Muscle layer of duodenum (tissue), 2 donors: ENCODE data around the gene KIRREL1.
A peak's percentile ranks its signal among the peaks of the same experiment; 100 is the strongest.

Source experiments
- H3K27ac ChIP-seq: one replicate; pipeline ENCODE4 v1.7.0; 2013; ENCODE audit warnings: mild to moderate bottlenecking, low read length
- H3K27me3 ChIP-seq: one replicate; pipeline ENCODE4 v1.7.0; 2013; ENCODE audit warnings: low read depth, mild to moderate bottlenecking, control low read depth, low read length
- H3K36me3 ChIP-seq, 2 donors: one replicate each; pipeline ENCODE4 v1.7.0; 2013; ENCODE audit warnings: low read length in 2 of 2, control low read depth in 1 of 2, mild to moderate bottlenecking in 1 of 2; ENCODE audit not compliant: insufficient read depth in 2 of 2, control insufficient read depth in 1 of 2
- H3K4me1 ChIP-seq, 2 donors: one replicate each; pipeline ENCODE4 v1.7.0; 2013; ENCODE audit warnings: low read length in 2 of 2, mild to moderate bottlenecking in 2 of 2, control low read depth in 1 of 2, moderate library complexity in 1 of 2; ENCODE audit not compliant: insufficient read depth in 2 of 2, control insufficient read depth in 1 of 2
- H3K4me3 ChIP-seq, 2 donors: one replicate each; pipeline ENCODE4 v1.7.0; 2013; ENCODE audit warnings: low read length in 2 of 2, low read depth in 1 of 2, mild to moderate bottlenecking in 1 of 2
- H3K9me3 ChIP-seq, 2 donors: one replicate each; pipeline ENCODE4 v1.7.0; 2013; ENCODE audit warnings: low read length in 2 of 2, control low read depth in 1 of 2, mild to moderate bottlenecking in 1 of 2; ENCODE audit not compliant: control insufficient read depth in 1 of 2
- donor health status: healthy.

KIRREL1 gene

DNA sequence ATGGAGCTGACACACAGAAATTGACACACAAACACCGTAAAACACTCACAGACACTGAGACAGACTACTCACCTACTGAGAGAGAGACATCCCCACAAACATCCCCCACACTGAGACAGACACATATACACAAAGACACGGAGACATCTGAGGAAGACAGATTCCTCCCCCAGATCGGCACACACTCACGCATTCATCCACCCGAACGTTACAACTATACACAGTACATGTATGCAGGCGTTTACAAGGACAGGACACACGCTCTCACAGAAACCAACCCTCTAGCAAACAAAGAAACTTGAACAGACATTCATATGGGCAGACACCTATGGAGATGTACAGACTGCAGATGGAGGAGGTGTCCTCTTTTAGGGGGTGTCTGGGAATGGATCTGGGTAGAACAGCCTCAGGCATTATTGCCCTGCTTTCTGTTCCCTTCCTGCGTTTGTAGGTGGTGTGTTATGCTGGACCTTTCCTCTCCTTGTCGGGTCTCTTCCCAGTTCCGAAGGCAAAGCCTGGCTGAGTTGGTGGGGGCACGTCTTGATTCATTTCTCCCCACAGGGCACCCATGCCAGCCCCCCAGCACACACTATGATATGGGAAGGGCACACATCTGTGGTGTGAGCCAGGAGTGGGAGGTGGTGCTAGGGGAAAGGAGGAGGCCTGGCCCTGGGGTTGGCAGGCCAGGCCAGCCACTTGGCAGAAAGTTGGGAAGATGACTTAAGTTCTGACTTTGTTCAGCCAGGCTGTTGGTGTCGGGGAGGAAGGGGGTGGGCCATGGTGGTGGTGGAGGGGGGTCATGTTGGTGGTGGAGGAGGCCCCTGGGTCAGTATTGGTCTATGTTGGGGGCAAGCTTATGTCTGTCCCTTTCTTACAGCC, 1.5 kb downstream of the KIRREL1 start:
- H3K36me3 ChIP-seq: no peaks in the 10 kb centered on the region
- no peaks in the 10 kb centered on the region for H3K9me3 ChIP-seq
- H3K4me1 ChIP-seq: peaks cover 7 to 40% of the 10 kb centered on the region in 2 donors
- H3K27me3 ChIP-seq: no peaks in the 10 kb centered on the region
- peak overlapping the region; percentile 61 for H3K27ac ChIP-seq
- H3K4me3 ChIP-seq: peak overlapping the region; percentile 53 to 86

DNA sequence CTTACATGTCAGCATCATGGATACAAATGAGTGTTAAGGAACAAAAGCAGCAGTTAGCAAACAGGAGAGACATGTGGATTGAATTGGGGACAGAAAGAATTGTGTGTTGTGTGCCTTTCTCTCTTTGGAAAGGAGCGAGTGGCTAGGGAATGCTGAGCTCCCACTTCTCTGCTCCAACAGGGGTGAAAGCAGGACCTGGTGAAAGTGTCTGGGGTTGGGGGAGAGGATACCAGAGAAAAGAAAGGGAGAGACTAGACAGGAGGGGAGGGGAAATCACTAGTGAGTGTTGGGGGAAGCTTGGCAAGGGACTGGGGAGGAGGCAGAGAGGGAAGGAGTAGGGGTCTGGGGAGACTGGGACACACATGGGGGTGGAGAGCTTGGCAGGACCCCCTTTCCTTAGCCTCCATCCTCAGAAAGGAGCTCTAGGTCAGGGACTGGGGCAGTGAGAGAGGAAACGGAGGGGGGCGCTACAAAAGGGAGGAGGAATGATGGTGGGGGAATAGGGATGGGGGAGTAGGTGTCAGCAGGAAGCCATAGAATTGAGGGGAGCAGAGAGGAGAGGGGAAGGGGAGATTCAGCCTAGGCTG, 2.2 kb downstream of the KIRREL1 start:
- H3K27ac ChIP-seq: no peak overlapping the region
- H3K4me1 ChIP-seq: peaks cover 7 to 40% of the 10 kb centered on the region in 2 donors
- H3K9me3 ChIP-seq: no peaks in the 10 kb centered on the region
- peak overlapping the region in 1 of 2 donors; percentile 86 for H3K4me3 ChIP-seq
- no peaks in the 10 kb centered on the region for H3K27me3 ChIP-seq
- no peaks in the 10 kb centered on the region for H3K36me3 ChIP-seq

DNA sequence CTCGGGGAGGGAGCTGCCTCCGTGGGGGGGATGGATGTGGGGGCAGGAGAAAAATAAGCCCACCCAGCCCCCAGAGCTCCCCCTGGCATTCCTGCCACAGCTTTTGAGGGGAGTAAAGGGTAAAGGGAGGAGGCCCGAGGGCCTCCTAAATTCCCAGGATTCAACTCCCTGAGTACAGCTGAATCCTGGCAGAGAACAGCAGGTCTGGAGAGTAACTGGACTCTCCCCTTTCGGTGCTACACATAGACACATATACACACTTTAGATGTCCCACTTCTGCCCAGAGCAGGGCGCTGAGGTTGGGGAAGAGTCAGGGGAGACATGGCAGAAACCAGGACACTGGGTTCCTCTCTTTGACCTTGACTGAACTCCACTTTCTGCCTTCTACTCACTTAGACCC, 3.0 kb downstream of the KIRREL1 start:
- Histone ChIP-seq H3K4me3 (peak overlapping the region in 1 of 2 donors; percentile 86), H3K4me1 (peaks cover 7 to 40% of the 10 kb centered on the region in 2 donors), H3K9me3 (no peaks in the 10 kb centered on the region), H3K27ac (no peak overlapping the region), H3K36me3 (no peaks in the 10 kb centered on the region), H3K27me3 (no peaks in the 10 kb centered on the region)

DNA sequence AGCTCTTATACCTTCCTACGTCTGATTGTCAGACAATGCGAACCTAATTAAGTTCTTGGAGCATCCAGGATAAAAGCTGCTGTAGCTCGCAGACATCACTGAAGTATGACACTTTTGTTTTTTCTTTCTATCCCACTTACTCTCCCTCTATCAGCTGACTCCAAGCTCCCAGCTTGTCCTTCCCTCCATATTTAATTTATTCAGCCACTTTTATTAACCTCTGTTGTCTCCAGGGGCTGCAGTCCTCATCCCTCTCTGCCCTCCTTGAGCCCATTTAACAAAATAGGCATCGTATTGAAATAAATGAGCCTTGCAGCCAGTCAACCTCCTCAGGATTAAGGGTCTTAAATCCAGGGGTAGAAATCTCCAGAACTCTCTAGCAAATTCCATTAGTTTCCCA, 7.1 kb downstream of the KIRREL1 start:
- no peak overlapping the region for H3K27ac ChIP-seq
- no peak overlapping the region for H3K4me3 ChIP-seq
- H3K36me3 ChIP-seq: no peaks in the 10 kb centered on the region
- peaks cover 18 to 59% of the 10 kb centered on the region in 2 donors for H3K4me1 ChIP-seq
- no peaks in the 10 kb centered on the region for H3K9me3 ChIP-seq
- no peaks in the 10 kb centered on the region for H3K27me3 ChIP-seq

DNA sequence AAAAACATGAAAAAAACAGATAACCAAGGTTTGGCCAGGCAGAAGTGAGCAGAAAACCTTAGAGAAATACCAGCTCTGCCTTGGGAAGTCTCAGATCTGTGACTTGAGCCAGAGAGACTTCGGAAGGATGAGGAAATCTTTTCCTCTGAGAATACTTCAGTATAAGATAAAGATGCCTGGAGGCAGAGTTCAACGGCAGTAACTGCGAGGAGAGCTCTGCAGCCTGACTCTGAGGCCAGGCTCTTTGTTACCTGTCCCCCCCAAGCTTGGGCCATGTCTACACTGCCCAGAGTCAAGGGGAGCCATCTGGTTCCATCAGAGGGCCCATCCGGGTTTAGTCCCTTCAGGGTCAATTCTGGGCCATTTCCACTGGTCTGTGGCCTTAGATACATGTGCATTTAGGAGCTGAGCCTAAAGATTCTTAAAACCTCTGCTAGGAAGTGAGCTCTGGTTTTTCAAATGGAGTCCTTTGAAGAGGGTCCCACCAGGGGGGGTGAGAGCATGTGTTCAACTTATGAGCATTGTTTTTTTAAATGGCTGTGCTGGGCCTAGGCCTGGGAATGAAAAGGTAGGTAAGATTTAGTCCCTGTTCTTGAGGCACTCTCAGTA, 8.7 kb downstream of the KIRREL1 start:
- Histone ChIP-seq H3K4me1 (peaks cover 20 to 56% of the 10 kb centered on the region in 2 donors), H3K9me3 (no peaks in the 10 kb centered on the region), H3K27ac (peak overlapping the region; percentile 29), H3K4me3 (no peak overlapping the region), H3K27me3 (no peaks in the 10 kb centered on the region), H3K36me3 (no peaks in the 10 kb centered on the region)

DNA sequence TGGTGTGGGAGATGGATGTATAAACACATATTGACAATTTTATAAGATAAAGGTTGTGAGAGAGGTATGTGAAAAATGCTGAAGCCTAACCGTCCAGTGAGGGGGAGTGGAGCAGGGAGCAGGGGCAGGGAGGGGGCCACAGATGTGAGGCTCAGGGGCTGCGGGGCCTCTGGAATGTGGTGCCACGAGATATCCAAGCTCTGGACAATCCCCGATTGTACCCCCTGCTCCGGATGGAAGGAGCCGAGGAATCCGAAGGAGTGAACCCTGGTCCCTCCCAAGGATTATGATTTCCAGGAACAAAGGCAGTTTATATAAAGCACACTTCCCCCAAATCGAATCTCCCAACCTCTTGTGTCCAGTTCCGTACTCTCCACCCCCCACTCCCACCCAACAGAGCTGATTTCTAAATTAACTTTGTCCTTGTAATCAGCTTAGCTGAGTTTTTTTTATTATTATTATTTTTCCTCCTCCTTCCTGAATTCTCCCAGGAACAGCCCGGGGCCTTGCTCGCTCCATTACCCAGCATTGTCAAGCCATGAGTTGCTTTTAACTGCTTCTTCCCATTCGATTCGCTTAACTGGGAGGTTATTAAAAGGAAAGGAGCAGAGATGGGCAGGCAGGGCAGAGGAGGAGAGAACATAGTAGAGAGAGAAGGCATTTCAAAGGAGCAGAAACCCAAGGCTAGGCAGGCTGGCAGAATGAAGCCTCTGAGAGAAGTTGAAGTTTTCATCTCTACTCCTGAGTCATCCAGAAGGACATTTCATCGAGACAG, 9.4 kb downstream of the KIRREL1 start:
- Histone ChIP-seq H3K27me3 (no peaks in the 10 kb centered on the region), H3K36me3 (no peaks in the 10 kb centered on the region), H3K4me3 (no peak overlapping the region), H3K9me3 (no peaks in the 10 kb centered on the region), H3K27ac (peak overlapping the region; percentile 29), H3K4me1 (peaks cover 26 to 60% of the 10 kb centered on the region in 2 donors)

DNA sequence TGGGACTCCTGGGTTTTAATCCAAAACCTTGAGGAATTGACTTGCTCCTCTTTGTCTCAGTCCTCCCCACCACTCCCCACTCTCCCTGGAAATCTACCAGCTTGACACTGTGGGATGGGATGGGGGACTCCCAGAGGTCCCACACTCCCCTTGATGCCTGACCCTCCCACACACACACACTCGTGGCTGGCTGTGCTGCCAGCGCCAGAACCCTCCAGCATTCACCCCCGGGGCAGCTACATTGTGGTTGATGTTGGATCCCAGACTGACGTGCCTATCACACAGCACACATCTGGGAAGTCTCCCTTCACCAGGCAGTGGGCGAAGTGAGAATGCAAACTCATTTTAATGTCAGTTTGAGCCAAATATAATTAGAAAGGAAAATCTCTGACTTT, 10.0 kb downstream of the KIRREL1 start:
- no peak overlapping the region for H3K27ac ChIP-seq
- no peaks in the 10 kb centered on the region for H3K27me3 ChIP-seq
- H3K9me3 ChIP-seq: no peaks in the 10 kb centered on the region
- H3K4me3 ChIP-seq: no peak overlapping the region
- no peaks in the 10 kb centered on the region for H3K36me3 ChIP-seq
- peaks cover 29 to 60% of the 10 kb centered on the region in 2 donors for H3K4me1 ChIP-seq

DNA sequence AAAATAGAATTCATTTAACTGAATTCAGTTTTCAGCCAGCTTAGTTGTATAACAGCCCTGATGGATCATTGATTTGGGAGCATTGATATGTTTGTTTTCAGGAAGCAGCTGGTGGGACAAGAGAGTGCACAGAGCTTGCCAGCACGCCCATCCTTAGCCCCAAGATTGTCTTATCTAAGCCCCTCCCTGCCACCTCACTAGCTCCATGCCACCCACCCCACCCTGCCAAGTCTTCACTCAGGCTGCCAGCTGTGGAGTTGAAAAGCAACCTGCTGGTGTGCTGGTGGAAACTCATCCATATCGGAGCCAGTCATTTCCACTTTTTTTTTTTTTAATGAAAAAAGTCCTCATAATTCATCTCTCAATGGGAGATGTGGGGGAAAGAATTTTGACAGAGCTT, 11.8 kb downstream of the KIRREL1 start:
- H3K4me1 ChIP-seq: peaks cover 32 to 73% of the 10 kb centered on the region in 2 donors

DNA sequence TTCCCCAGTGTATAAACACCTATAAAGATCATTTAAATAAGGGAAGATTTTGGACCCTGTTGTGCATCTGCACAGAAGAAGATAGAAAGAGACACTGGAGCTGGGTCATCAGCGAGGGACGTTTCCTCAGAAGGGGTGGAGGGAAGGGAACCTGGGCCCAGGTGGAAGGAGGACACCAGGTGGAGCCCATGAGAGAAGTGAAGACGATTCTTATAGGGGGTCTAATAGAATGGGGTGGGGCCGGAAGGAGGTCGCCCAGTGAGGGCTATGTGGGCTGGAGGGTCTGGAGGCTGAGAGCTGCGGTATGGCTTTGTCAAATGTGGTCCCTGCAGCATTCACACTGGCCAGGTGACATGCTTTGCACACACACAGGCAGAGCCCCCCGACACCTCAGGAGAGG, 13.7 kb downstream of the KIRREL1 start:
- Histone ChIP-seq H3K9me3 (no peaks in the 10 kb centered on the region), H3K4me3 (peak overlapping the region in 1 of 2 donors; percentile 15), H3K27me3 (no peaks in the 10 kb centered on the region), H3K27ac (peak overlapping the region; percentile 46), H3K4me1 (peaks cover 38 to 76% of the 10 kb centered on the region in 2 donors), H3K36me3 (no peaks in the 10 kb centered on the region)

More for the DNA sequence above, 11.8 kb downstream of the KIRREL1 start:
- no peak overlapping the region for H3K4me3 ChIP-seq
- H3K9me3 ChIP-seq: no peaks in the 10 kb centered on the region
- H3K36me3 ChIP-seq: no peaks in the 10 kb centered on the region
- H3K27ac ChIP-seq: no peak overlapping the region
- no peaks in the 10 kb centered on the region for H3K27me3 ChIP-seq

DNA sequence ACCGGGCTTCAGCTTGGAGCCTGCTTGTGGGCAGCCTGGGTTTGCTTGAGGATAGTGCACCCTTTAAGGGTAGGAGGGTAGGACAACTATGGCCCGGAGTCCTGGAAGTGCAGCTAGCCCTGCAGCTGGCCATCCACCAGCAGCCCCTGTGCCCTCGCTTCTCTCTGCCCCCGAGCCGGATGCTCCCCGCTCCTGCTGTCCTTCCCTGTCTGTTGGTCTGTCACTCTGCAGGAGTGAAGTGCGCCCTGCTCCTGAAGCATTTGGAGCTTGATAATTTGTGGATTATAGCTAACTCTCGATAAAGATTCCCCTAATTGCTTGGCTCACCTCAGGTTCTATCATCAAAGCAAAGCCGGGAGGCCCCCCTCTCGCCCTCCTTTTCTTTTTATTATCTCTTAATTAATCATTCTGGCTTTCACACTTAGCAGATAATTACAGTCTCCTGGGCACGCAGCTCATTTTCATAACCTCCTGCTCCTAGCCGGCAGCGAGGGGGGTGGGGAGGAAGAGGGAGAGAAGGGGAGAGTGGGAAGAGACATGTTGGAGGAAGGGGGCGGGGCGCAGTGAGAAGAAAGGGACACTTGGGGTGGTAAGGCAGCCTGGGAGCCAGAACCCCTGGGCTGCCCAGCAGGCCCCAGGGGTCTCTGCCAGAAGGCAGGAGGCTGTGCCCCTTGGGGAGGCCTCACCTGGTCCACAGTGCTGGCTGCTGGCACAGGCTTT, 14.4 kb downstream of the KIRREL1 start:
- H3K27me3 ChIP-seq: no peaks in the 10 kb centered on the region
- peaks cover 34 to 70% of the 10 kb centered on the region in 2 donors for H3K4me1 ChIP-seq
- H3K36me3 ChIP-seq: no peaks in the 10 kb centered on the region
- H3K9me3 ChIP-seq: no peaks in the 10 kb centered on the region
- peak overlapping the region; percentile 92 for H3K27ac ChIP-seq
- peak overlapping the region in 1 of 2 donors; percentile 15 for H3K4me3 ChIP-seq
